Ovary (tissue), 9 donors: ENCODE results near the gene RGS17. TPM values are rescaled to one million over a fixed set of nuclear protein-coding genes. Genes with fewer than 3 reads are reported as not detected.

Source experiments
- DNase-seq, 5 donors: peaks; one replicate each; pipeline ENCODE4 v3.0.0-alpha.2; 2019 to 2020
- H3K27ac ChIP-seq, 2 donors: fragments of 200-600 bp; one replicate each; pipeline versions ENCODE4 v1.5.1 to v1.8.0; 2019 to 2022
- H3K27me3 ChIP-seq: fragments of 200-600 bp; one replicate; pipeline ENCODE4 v1.8.0; 2022
- H3K36me3 ChIP-seq: fragments of 200-600 bp; sonication (generic); one replicate; pipeline ENCODE4 v1.5.1; 2019
- H3K4me1 ChIP-seq: one replicate; pipeline ENCODE4 v1.8.1; 2013; ENCODE audit warnings: mild to moderate bottlenecking, moderate library complexity; ENCODE audit not compliant: insufficient read depth
- H3K4me3 ChIP-seq: fragments of 200-600 bp; sonication (generic); one replicate; pipeline ENCODE4 v1.5.1; 2017
- H3K9me3 ChIP-seq, 2 donors: fragments of 200-600 bp in 1 of 2; sonication (generic) in 1 of 2; one replicate each; pipeline versions ENCODE4 v1.5.1 to v1.8.1; 2013 to 2019; ENCODE audit warnings: mild to moderate bottlenecking in 1 of 2, moderate library complexity in 1 of 2
- CTCF ChIP-seq, 3 donors: fragments of 450-650 bp in 2 of 3; fragments of 200-600 bp in 1 of 3; IDR thresholded peaks; one replicate each; pipeline versions ENCODE4 v1.5.1 to v1.8.0; 2016 to 2022; ENCODE audit warnings: antibody characterized with exemption in 3 of 3, mild to moderate bottlenecking in 1 of 3
- EP300 ChIP-seq: sonication (generic); formaldehyde crosslinking; IDR thresholded peaks from one replicate; pipeline ENCODE4 v1.6.1; 2017; ENCODE audit warnings: antibody characterized with exemption
- POLR2A ChIP-seq: fragments of 450-650 bp; IDR thresholded peaks from one replicate; pipeline ENCODE4 v1.6.1; 2017; ENCODE audit warnings: antibody characterized with exemption, mild to moderate bottlenecking, moderate library complexity
- WGBS, 3 donors: extraction: QIAGEN DNeasy Blood & Tissue Kit in 1 of 3; methylation state at CpG; one replicate each; pipeline versions ENCODE4 v1.1.5 to v1.1.7; 2013 to 2017; 5-methylcytosine and 5-hydroxymethylcytosine counted together
- intact Hi-C, 4 donors: fragments of 100-400 bp; cut with DNase I; formaldehyde crosslinking; loops; one replicate each; pipeline versions ENCODE4 v1.11.0 to v1.15.1; 2022 to 2023
- polyA plus RNA-seq, 2 donors: library from polyadenylated mRNA; stranded (reverse); fragments of 200-250 nt in 1 of 2; fragments of 350-450 nt in 1 of 2; fragmentation: Illumina TruSeq in 1 of 2; extraction: RNeasy Lipid Tissue Mini Kit (QIAGEN cat#74804) in 1 of 2; gene quantifications; one replicate each; pipeline ENCODE4 v1.2.3, GENCODE V29; 2013 to 2014
- total RNA-seq, 7 donors: library from RNA; depleted of rRNA in 2 of 7; stranded (reverse); fragments of >200 nt in 2 of 7; fragmentation: NEBNext Ultra II Directional in 3 of 7; extraction: Animal tissue kit (Norgen Biotek cat#: 25700) in 3 of 7; gene quantifications; one replicate each; pipeline versions ENCODE4 v1.1.0 to v1.2.4, GENCODE V29; 2016 to 2023
- donor health status: DM: no; HTN: no; CAD: no; lungs with moderate emphysema.
- donor health status: DM: no; HTN: no; CAD: no.
- donor health status: Bipolar disorder and iron deficiency.
- donor health status: DM: yes; HTN: yes; CAD: no.
- donor health status: DM: no; HTN: no; CAD: no.
- donor health status: DM: yes; HTN: yes; CAD: no.

Gene RGS17
- total and polyA plus RNA-seq, 9 donors = 0.30 to 0.95 (median 0.46) TPM

GRCh38 chr6:153086225-153086990, 44.7 kb downstream of the RGS17 start:
- no peak for DNase-seq
- H3K4me1 ChIP-seq = no peaks in the 10 kb centered on the region
- TF ChIP-seq EP300 = no peak
- no peak for TF ChIP-seq POLR2A
- TF ChIP-seq CTCF (IDR thresholded peaks at IDR 0.05) = no peak
- no peaks in the 10 kb centered on the region for H3K36me3 ChIP-seq
- H3K27me3 ChIP-seq = no peaks in the 10 kb centered on the region
- no peak overlapping the region for H3K4me3 ChIP-seq
- intact Hi-C loops = no loop called here
- H3K9me3 ChIP-seq = no peaks in the 10 kb centered on the region
- no peak overlapping the region for H3K27ac ChIP-seq
- 89 to 93% (median 90%) methylated on average over 5 of the region's 5 CpGs for WGBS, 3 donors

- DNase-seq = no peak
- no peaks in the 10 kb centered on the region for H3K4me1 ChIP-seq
- H3K36me3 ChIP-seq = no peaks in the 10 kb centered on the region
- intact Hi-C loops = no loop called here
- no peaks in the 10 kb centered on the region for H3K9me3 ChIP-seq
- 70 to 82% (median 81%) methylated on average over 5 of the region's 5 CpGs for WGBS, 3 donors
- no peak overlapping the region for H3K4me3 ChIP-seq
- TF ChIP-seq EP300 (no peak), POLR2A (no peak), CTCF (IDR thresholded peaks at IDR 0.05) (no peak)
- no peaks in the 10 kb centered on the region for H3K27me3 ChIP-seq
- no peak overlapping the region for H3K27ac ChIP-seq
Observed at GRCh38 chr6:153085239-153085638, 45.8 kb downstream of the RGS17 start.

DNA sequence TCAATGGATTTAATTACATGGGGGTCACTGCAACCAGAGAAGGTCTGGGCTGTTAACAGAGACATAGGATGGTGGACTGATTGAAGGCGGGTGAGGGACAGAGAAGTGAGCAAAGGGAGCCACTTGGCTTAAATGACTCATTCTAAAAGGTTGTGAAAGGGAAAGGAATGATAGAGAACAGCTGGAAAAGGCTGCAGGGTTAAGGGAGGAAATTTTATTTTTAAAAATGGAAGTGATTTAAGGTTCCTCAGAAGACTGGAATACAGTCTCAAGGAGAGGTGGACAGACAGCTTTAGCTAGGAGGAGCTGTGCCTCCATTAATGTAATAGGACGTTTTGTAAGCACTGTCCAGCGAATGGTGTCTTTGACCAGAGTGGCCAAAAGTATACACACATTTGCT, 46.7 kb downstream of the RGS17 start:
- intact Hi-C loops = no loop called here
- DNase-seq = no peak
- Histone ChIP-seq H3K4me3 (no peak overlapping the region), H3K27ac (no peak overlapping the region), H3K36me3 (no peaks in the 10 kb centered on the region), H3K4me1 (no peaks in the 10 kb centered on the region), H3K9me3 (no peaks in the 10 kb centered on the region), H3K27me3 (no peaks in the 10 kb centered on the region)
- WGBS, 3 donors = 65 to 73% (median 68%) methylated on average over 3 of the region's 3 CpGs
- TF ChIP-seq POLR2A (no peak), EP300 (no peak), CTCF (IDR thresholded peaks at IDR 0.05) (no peak)

- no peak overlapping the region for H3K4me3 ChIP-seq
- no peaks in the 10 kb centered on the region for H3K9me3 ChIP-seq
- no peaks in the 10 kb centered on the region for H3K4me1 ChIP-seq
- intact Hi-C loops = no loop called here
- TF ChIP-seq POLR2A (no peak), CTCF (IDR thresholded peaks at IDR 0.05) (no peak), EP300 (no peak)
- no peaks in the 10 kb centered on the region for H3K27me3 ChIP-seq
- H3K27ac ChIP-seq = no peak overlapping the region
- no peaks in the 10 kb centered on the region for H3K36me3 ChIP-seq
- no peak for DNase-seq
Observed at GRCh38 chr6:153083869-153084268, 47.2 kb downstream of the RGS17 start.
